Liver (tissue), 3 donors: ENCODE measurements around the gene CSNK1G3.

Experiments
- CTCF ChIP-seq: fragments of 150-350 bp; IDR thresholded peaks from 2 replicates; pipeline ENCODE4 v1.5.1; 2017; ENCODE audit warnings: improper control_type of control experiment, low read depth, low read length; ENCODE audit not compliant: missing input control
- EGR1 ChIP-seq, 2 donors: IDR thresholded peaks; 2 replicates each; pipeline ENCODE4 v1.6.1; 2016 to 2018; ENCODE audit warnings: antibody characterized with exemption in 2 of 2, low read depth in 2 of 2
- FOXA1 ChIP-seq: IDR thresholded peaks from 2 replicates; pipeline ENCODE4 v1.6.1; 2016; ENCODE audit warnings: antibody characterized with exemption
- JUND ChIP-seq, 2 donors: IDR thresholded peaks; 2 replicates each; pipeline ENCODE4 v1.6.1; 2016; ENCODE audit warnings: antibody characterized with exemption in 2 of 2
- RAD21 ChIP-seq, 2 donors: IDR thresholded peaks; 2 replicates each; pipeline ENCODE4 v1.6.1; 2016; ENCODE audit warnings: antibody characterized with exemption in 2 of 2, mild to moderate bottlenecking in 2 of 2
- REST ChIP-seq: IDR thresholded peaks from 2 replicates; pipeline ENCODE4 v1.6.1; 2016; ENCODE audit warnings: antibody characterized with exemption, mild to moderate bottlenecking
- RXRA ChIP-seq, 2 donors: IDR thresholded peaks; 2 replicates each; pipeline ENCODE4 v1.6.1; 2017 to 2018; ENCODE audit warnings: antibody characterized with exemption in 2 of 2, mild to moderate bottlenecking in 1 of 2
- TAF1 ChIP-seq: conservative IDR thresholded peaks from 2 replicates; pipeline ENCODE4 v1.6.1; 2016; ENCODE audit warnings: antibody characterized with exemption, mild to moderate bottlenecking
- YY1 ChIP-seq: IDR thresholded peaks from 2 replicates; pipeline ENCODE4 v1.6.1; 2016; ENCODE audit warnings: antibody characterized with exemption, mild to moderate bottlenecking
- TF ChIP-seq, protein P1 (sequence below): IDR thresholded peaks from 2 replicates; pipeline ENCODE4 v1.6.1; 2016; ENCODE audit warnings: antibody characterized with exemption
- donor health status: healthy.
- donor health status: healthy.

DNA sequence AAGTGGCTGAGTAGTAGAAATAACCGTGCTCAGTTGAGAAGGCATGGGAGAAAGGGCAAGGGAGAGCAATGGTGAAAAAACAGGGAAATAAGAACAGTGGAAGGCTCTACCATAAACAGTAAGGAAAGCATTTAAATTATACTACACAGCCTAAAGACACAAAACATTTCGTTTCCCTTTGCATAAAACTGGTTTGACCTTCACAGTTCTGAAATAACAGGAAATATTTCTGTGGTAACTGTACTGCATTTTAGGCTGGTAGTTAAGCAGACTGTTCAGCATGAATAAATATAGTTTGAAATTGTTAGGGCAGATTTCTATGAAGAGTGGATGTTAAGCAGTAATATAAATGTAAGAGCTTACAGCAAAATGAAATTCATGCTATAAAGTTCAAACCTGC lies 147.5 kb downstream of the CSNK1G3 start:
- no peak for TF ChIP-seq FOXA1
- TF ChIP-seq, protein P1, sequence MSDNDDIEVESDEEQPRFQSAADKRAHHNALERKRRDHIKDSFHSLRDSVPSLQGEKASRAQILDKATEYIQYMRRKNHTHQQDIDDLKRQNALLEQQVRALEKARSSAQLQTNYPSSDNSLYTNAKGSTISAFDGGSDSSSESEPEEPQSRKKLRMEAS = no peak
- TF ChIP-seq JUND (IDR thresholded peaks at IDR 0.05) = no peak
- no peak for TF ChIP-seq CTCF
- TF ChIP-seq YY1 = no peak
- TF ChIP-seq REST = no peak
- TF ChIP-seq RAD21 (IDR thresholded peaks at IDR 0.05) = no peak
- TF ChIP-seq RXRA (IDR thresholded peaks at IDR 0.05) = no peak
- no peak for TF ChIP-seq TAF1
- no peak for TF ChIP-seq EGR1 (IDR thresholded peaks at IDR 0.05; ENCODE audit: low read depth in 2 of 2)
